ENCODE measurements around the gene HDAC4. TPM values are rescaled to one million over a fixed set of nuclear protein-coding genes. Genes with fewer than 3 reads are reported as not detected.

HDAC4 gene
- total RNA-seq, 1 donor from 2014 or later = 46.2 TPM

- H3K27ac Mint-ChIP-seq = no peak overlapping the region
- no peak overlapping the region for H3K4me3 Mint-ChIP-seq (ENCODE audit: low read depth)
- DNase-seq (ENCODE audit: low spot score, unreplicated experiment) = no peak
- TF ChIP-seq CTCF (IDR thresholded peaks at IDR 0.05; ENCODE audit: unreplicated experiment) = no peak
- H3K27me3 Mint-ChIP-seq = peaks cover 39% of the 10 kb centered on the region
- no peaks in the 10 kb centered on the region for H3K36me3 Mint-ChIP-seq (ENCODE audit: insufficient read depth)
- H3K9me3 Mint-ChIP-seq (ENCODE audit: low read depth) = peaks cover 17% of the 10 kb centered on the region
- peaks cover 8% of the 10 kb centered on the region for H3K4me1 Mint-ChIP-seq (ENCODE audit: low read depth)
Observed at GRCh38 chr2:239443102-239443620, 42.3 kb upstream of the HDAC4 start.

GRCh38 chr2:239442192-239442591, 41.4 kb upstream of the HDAC4 start:
- H3K27me3 Mint-ChIP-seq = peaks cover 39% of the 10 kb centered on the region
- DNase-seq (ENCODE audit: low spot score, unreplicated experiment) = no peak
- TF ChIP-seq CTCF (IDR thresholded peaks at IDR 0.05; ENCODE audit: unreplicated experiment) = no peak
- H3K4me1 Mint-ChIP-seq (ENCODE audit: low read depth) = peaks cover 8% of the 10 kb centered on the region
- H3K27ac Mint-ChIP-seq = no peak overlapping the region
- H3K4me3 Mint-ChIP-seq (ENCODE audit: low read depth) = no peak overlapping the region
- H3K36me3 Mint-ChIP-seq (ENCODE audit: insufficient read depth) = no peaks in the 10 kb centered on the region
- peaks cover 14% of the 10 kb centered on the region for H3K9me3 Mint-ChIP-seq (ENCODE audit: low read depth)

- Mint-ChIP-seq H3K4me3 (ENCODE audit: low read depth) (no peak overlapping the region), H3K9me3 (ENCODE audit: low read depth) (peaks cover 11% of the 10 kb centered on the region), H3K4me1 (ENCODE audit: low read depth) (peaks cover 8% of the 10 kb centered on the region), H3K36me3 (ENCODE audit: insufficient read depth) (no peaks in the 10 kb centered on the region), H3K27ac (no peak overlapping the region), H3K27me3 (peaks cover 42% of the 10 kb centered on the region)
- no peak for TF ChIP-seq CTCF (IDR thresholded peaks at IDR 0.05; ENCODE audit: unreplicated experiment)
- no peak for DNase-seq (ENCODE audit: low spot score, unreplicated experiment)
Observed at GRCh38 chr2:239441261-239442078, 40.6 kb upstream of the HDAC4 start.

DNA sequence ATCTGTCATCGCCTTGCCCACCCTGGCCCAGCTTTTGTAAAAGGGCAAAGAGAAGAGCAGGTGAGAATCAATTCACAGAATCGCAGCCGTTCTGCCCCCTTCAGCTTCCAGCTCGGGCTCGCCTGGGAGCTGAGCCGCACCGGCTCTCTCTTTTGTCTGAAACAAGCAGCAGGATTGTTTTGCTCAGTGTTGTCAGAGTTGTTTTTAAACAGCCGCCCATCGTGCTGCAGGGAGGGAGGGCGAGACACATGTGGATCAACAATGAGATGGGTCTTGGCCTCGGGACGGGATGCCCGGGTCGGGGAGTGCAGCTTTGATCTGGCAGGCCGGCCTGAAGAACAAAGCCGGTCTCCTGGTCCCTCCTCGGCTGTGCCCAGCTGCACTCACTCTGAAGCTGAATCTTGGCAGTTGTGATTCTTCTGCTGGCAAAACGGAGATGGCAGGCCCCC, 39.7 kb upstream of the HDAC4 start:
- no peak for TF ChIP-seq CTCF (IDR thresholded peaks at IDR 0.05; ENCODE audit: unreplicated experiment)
- Mint-ChIP-seq H3K27ac (no peak overlapping the region), H3K36me3 (ENCODE audit: insufficient read depth) (no peaks in the 10 kb centered on the region), H3K27me3 (peaks cover 42% of the 10 kb centered on the region), H3K9me3 (ENCODE audit: low read depth) (peaks cover 6% of the 10 kb centered on the region), H3K4me1 (ENCODE audit: low read depth) (peaks cover 2% of the 10 kb centered on the region), H3K4me3 (ENCODE audit: low read depth) (no peak overlapping the region)
- DNase-seq (ENCODE audit: low spot score, unreplicated experiment) = no peak

DNA sequence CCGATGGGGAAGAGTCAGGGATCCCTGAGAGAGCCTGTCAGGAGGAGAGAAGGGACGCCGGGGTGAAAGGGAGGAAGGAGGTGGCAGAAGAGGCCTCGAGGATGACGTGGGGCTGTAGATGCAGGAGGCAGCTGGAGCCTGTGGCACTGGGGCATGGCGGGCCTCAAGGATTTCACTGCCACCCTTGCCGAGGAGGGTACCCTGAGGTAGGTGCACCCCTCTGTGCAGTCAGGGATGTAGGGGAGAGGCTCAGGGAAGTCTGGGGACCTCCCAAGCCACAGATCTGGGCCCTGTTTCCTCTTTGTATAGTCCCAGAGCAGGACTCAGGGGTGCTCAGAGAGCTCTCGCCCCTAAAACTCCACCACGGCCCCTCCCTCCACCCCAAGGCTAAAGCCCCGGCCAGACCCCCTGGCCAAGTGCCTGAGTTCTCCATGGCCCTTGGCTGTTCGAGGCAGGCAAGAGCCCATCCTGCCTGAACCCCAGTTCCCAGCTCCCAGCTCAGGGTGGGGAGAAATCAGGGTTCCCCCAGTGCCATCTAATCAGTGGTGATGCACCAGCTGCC, 39.0 kb upstream of the HDAC4 start:
- H3K9me3 Mint-ChIP-seq (ENCODE audit: low read depth) = peaks cover 6% of the 10 kb centered on the region
- no peak overlapping the region for H3K4me3 Mint-ChIP-seq (ENCODE audit: low read depth)
- H3K27ac Mint-ChIP-seq = no peak overlapping the region
- H3K4me1 Mint-ChIP-seq (ENCODE audit: low read depth) = no peaks in the 10 kb centered on the region
- no peak for DNase-seq (ENCODE audit: low spot score, unreplicated experiment)
- no peaks in the 10 kb centered on the region for H3K36me3 Mint-ChIP-seq (ENCODE audit: insufficient read depth)
- TF ChIP-seq CTCF (IDR thresholded peaks at IDR 0.05; ENCODE audit: unreplicated experiment) = no peak
- peaks cover 42% of the 10 kb centered on the region for H3K27me3 Mint-ChIP-seq
